ENCODE measurements around the gene RFX6. TPM values are rescaled to one million over a fixed set of nuclear protein-coding genes. Genes with fewer than 3 reads are reported as not detected.

RFX6 gene, protein sequence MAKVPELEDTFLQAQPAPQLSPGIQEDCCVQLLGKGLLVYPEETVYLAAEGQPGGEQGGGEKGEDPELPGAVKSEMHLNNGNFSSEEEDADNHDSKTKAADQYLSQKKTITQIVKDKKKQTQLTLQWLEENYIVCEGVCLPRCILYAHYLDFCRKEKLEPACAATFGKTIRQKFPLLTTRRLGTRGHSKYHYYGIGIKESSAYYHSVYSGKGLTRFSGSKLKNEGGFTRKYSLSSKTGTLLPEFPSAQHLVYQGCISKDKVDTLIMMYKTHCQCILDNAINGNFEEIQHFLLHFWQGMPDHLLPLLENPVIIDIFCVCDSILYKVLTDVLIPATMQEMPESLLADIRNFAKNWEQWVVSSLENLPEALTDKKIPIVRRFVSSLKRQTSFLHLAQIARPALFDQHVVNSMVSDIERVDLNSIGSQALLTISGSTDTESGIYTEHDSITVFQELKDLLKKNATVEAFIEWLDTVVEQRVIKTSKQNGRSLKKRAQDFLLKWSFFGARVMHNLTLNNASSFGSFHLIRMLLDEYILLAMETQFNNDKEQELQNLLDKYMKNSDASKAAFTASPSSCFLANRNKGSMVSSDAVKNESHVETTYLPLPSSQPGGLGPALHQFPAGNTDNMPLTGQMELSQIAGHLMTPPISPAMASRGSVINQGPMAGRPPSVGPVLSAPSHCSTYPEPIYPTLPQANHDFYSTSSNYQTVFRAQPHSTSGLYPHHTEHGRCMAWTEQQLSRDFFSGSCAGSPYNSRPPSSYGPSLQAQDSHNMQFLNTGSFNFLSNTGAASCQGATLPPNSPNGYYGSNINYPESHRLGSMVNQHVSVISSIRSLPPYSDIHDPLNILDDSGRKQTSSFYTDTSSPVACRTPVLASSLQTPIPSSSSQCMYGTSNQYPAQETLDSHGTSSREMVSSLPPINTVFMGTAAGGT
- total RNA-seq (2014; rRNA removed) (0.15 and 0.17 TPM in 2 replicates), Bru-seq, nascent RNA (percentile 42 among the genes with signal in this experiment), BruChase-seq, experiment 1, labeled RNA remaining after a 6-hour chase (percentile 39 among the genes with signal in this experiment), BruChase-seq, experiment 2, labeled RNA remaining after a 2-hour chase (percentile 36 among the genes with signal in this experiment)
- long read RNA-seq, partial matches to known transcripts: 1 of 3 reads
- long read RNA-seq, other reads (novel, unspliced or antisense): 0 of 3 reads

DNA sequence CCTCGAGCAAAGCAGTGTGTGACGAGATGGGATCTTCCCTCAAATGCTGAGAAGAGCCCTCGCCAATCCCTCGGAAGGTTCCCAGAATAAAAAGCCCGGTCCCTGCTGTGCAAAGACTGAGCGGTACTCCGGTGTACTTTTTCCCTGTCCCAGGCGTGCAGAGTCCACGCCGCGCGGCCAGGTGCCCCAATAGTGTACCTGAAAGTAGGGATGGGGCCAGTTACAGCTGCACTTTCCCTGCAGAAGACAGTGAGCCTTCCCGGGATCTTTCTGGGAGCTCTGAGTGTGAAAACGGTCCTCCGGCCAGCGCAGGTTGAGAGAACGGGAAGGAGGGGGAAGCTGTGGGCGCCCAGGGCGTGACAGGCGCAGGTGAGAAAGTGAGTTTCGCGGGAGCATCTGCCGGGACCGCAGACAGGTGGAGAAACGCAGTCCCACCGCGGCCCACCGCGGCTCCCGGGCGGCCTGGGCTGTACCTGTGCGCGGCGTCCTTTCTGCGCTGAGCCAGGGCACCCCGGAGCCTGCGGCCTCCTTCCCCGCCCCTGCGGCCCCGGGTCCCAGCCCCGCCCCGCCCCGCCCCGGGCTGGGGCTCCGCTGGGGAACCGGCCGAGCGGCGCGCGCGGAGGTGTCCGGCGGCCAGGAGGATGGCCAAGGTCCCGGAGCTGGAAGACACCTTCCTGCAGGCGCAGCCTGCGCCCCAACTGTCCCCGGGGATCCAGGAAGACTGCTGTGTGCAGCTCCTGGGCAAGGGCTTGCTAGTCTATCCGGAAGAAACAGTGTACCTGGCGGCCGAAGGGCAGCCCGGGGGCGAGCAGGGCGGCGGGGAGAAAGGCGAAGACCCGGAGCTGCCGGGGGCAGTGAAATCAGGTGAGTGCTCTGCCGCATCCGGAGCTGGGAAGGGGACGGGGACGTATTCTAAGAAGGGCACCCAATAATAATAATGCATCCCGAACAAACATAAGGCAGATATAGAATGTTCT is at the start of gene RFX6:
Gene RFX6, plus strand, starts transcription at position 608 of the 977 bp plus-strand sequence. Its CDS starts 34 bp downstream, at position 642.
- no peaks in the 10 kb centered on the region for H4K20me1 ChIP-seq (ENCODE audit: low read length)
- H3K4me1 ChIP-seq (ENCODE audit: insufficient read depth, low read length): no peaks in the 10 kb centered on the region; the same call in 1 of the 2 replicates
- H3K36me3 ChIP-seq (ENCODE audit: low read depth, low read length): no peaks in the 10 kb centered on the region
- no peak within 1 kb of the TSS for H3K27ac ChIP-seq (ENCODE audit: low read length)
- BruUV-seq (replicated peaks): no TSS peak
- no peaks in the 10 kb centered on the region for H3F3A ChIP-seq (ENCODE audit: low read length, unreplicated experiment)
- peak within 1 kb of the TSS; percentile 69 for H3K4me3 ChIP-seq (ENCODE audit: low read length)
- no peaks in the 10 kb centered on the region for H3K79me2 ChIP-seq (ENCODE audit: low read length)
- no peaks in the 10 kb centered on the region for H3K9me3 ChIP-seq (ENCODE audit: low read length)
- no peak within 1 kb of the TSS for H3K9ac ChIP-seq (ENCODE audit: low read length)
- H3K4me2 ChIP-seq (ENCODE audit: low read length): peak within 1 kb of the TSS; percentile 86
- ATAC-seq (peak; percentile 77), DNase-seq (no peak)
- POLR2A ChIA-PET (ENCODE audit: unreplicated experiment): interaction anchor here (0.5 kb wide), 1 partner anchor 90 kb away, joined by 9 read pairs; no protein-coding TSS in a partner anchor
- intact Hi-C loops (cut with micrococcal nuclease): no loop called here
- no peaks in the 10 kb centered on the region for H3K9me2 ChIP-seq (replicated peaks; ENCODE audit: low read length)
- TF ChIP-seq EZH2phosphoT487 (IDR thresholded peaks at IDR 0.05; ENCODE audit: borderline replicate concordance, low read length): no peak
- TF ChIP-seq EZH2 (IDR thresholded peaks at IDR 0.05; ENCODE audit: low read length, unreplicated experiment): no peak
- TF ChIP-seq, protein P1, sequence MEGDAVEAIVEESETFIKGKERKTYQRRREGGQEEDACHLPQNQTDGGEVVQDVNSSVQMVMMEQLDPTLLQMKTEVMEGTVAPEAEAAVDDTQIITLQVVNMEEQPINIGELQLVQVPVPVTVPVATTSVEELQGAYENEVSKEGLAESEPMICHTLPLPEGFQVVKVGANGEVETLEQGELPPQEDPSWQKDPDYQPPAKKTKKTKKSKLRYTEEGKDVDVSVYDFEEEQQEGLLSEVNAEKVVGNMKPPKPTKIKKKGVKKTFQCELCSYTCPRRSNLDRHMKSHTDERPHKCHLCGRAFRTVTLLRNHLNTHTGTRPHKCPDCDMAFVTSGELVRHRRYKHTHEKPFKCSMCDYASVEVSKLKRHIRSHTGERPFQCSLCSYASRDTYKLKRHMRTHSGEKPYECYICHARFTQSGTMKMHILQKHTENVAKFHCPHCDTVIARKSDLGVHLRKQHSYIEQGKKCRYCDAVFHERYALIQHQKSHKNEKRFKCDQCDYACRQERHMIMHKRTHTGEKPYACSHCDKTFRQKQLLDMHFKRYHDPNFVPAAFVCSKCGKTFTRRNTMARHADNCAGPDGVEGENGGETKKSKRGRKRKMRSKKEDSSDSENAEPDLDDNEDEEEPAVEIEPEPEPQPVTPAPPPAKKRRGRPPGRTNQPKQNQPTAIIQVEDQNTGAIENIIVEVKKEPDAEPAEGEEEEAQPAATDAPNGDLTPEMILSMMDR (conservative IDR thresholded peaks at IDR 0.05; ENCODE audit: low read depth, low read length): no peak
- CTCF ChIA-PET: no interaction called here
- peaks cover 14% of the 10 kb centered on the region for H3K27me3 ChIP-seq (ENCODE audit: low read length)
- peak within 1 kb of the TSS; percentile 92 for H2AFZ ChIP-seq (ENCODE audit: low read length)

- H3F3A ChIP-seq (ENCODE audit: low read length, unreplicated experiment): no peaks in the 10 kb centered on the region
- no peaks in the 10 kb centered on the region for H3K9me3 ChIP-seq (ENCODE audit: low read length)
- no peaks in the 10 kb centered on the region for H3K27me3 ChIP-seq (ENCODE audit: low read length)
- H3K9ac ChIP-seq (ENCODE audit: low read length): no peak overlapping the region
- H3K4me3 ChIP-seq (ENCODE audit: low read length): no peak overlapping the region
- ATAC-seq (no peak), DNase-seq (no peak)
- no peak overlapping the region for H3K4me2 ChIP-seq (ENCODE audit: low read length)
- H3K4me1 ChIP-seq (ENCODE audit: insufficient read depth, low read length): no peaks in the 10 kb centered on the region
- POLR2A ChIA-PET (ENCODE audit: unreplicated experiment): no interaction called here
- BruUV-seq (replicated peaks): no TSS peak
- H3K27ac ChIP-seq (ENCODE audit: low read length): no peak overlapping the region
- no peaks in the 10 kb centered on the region for H4K20me1 ChIP-seq (ENCODE audit: low read length)
- intact Hi-C loops (cut with micrococcal nuclease): no loop called here
- no peak for TF ChIP-seq EZH2 (IDR thresholded peaks at IDR 0.05; ENCODE audit: low read length, unreplicated experiment)
- no peak for TF ChIP-seq EZH2phosphoT487 (IDR thresholded peaks at IDR 0.05; ENCODE audit: borderline replicate concordance, low read length)
- TF ChIP-seq, protein P1 (conservative IDR thresholded peaks at IDR 0.05; ENCODE audit: low read depth, low read length): no peak
- H2AFZ ChIP-seq (ENCODE audit: low read length): no peak overlapping the region
- no peaks in the 10 kb centered on the region for H3K79me2 ChIP-seq (ENCODE audit: low read length)
- no peaks in the 10 kb centered on the region for H3K36me3 ChIP-seq (ENCODE audit: low read depth, low read length)
- H3K9me2 ChIP-seq (replicated peaks; ENCODE audit: low read length): no peaks in the 10 kb centered on the region
- CTCF ChIA-PET: no interaction called here
Observed at GRCh38 chr6:116827561-116828240, 49.3 kb upstream of the RFX6 start.
